Astrocyte (in vitro differentiated cells and primary cell): ENCODE results near the gene BRD4. TPM values are rescaled to one million over a fixed set of nuclear protein-coding genes. Genes with fewer than 3 reads are reported as not detected.

Source experiments
- DNase-seq: peaks from one replicate; pipeline ENCODE4 v3.0.0-alpha.2; 2010; ENCODE audit warnings: low read depth
- FAIRE-seq: peaks from 2 replicates; lab custom pipeline; 2011; peaks lifted over from hg19 to GRCh38; lab: Jason Lieb, UNC
- H2AFZ ChIP-seq: 2 replicates; pipeline ENCODE4 v1.6.0; 2012; ENCODE audit warnings: low read depth, low read length, inconsistent platforms
- H3K27ac ChIP-seq: 2 replicates; pipeline ENCODE4 v1.5.1; 2011; ENCODE audit warnings: low read depth, low read length, inconsistent platforms
- H3K27me3 ChIP-seq: 2 replicates; pipeline ENCODE4 v1.6.0; 2011; ENCODE audit warnings: low read length, inconsistent platforms; ENCODE audit not compliant: insufficient read depth
- H3K36me3 ChIP-seq: 2 replicates; pipeline ENCODE4 v1.5.1; 2011; ENCODE audit warnings: low read length, inconsistent platforms; ENCODE audit not compliant: insufficient read depth
- H3K4me1 ChIP-seq: 2 replicates; pipeline ENCODE4 v1.5.1; 2011; ENCODE audit warnings: low read length, inconsistent platforms; ENCODE audit not compliant: insufficient read depth
- H3K4me2 ChIP-seq: 2 replicates; pipeline ENCODE4 v1.6.0; 2012; ENCODE audit warnings: low read length, inconsistent platforms
- H3K4me3 ChIP-seq: 2 replicates; pipeline ENCODE4 v1.5.1; 2011; ENCODE audit warnings: low read depth, mild to moderate bottlenecking, low read length, inconsistent platforms; ENCODE audit not compliant: insufficient read depth
- H3K79me2 ChIP-seq: 2 replicates; pipeline ENCODE4 v1.6.0; 2012; ENCODE audit warnings: mild to moderate bottlenecking, low read length, inconsistent platforms; ENCODE audit not compliant: insufficient read depth
- H3K9ac ChIP-seq: 2 replicates; pipeline ENCODE4 v1.6.0; 2012; ENCODE audit warnings: mild to moderate bottlenecking, low read length, inconsistent platforms
- H3K9me3 ChIP-seq: 2 replicates; pipeline ENCODE4 v1.5.1; 2012; ENCODE audit warnings: low read depth, mild to moderate bottlenecking, low read length, inconsistent platforms; ENCODE audit not compliant: insufficient read depth
- H4K20me1 ChIP-seq: 2 replicates; pipeline ENCODE4 v1.6.0; 2012; ENCODE audit warnings: low read length, inconsistent platforms; ENCODE audit not compliant: insufficient read depth
- H3K27ac Mint-ChIP-seq: one replicate; pipeline ENCODE4 v1.8.0; 2021; ENCODE audit warnings: mild to moderate bottlenecking, mixed read lengths; ENCODE audit not compliant: unreplicated experiment
- H3K27me3 Mint-ChIP-seq: one replicate; pipeline ENCODE4 v1.8.0; 2021; ENCODE audit warnings: low read depth, mixed read lengths; ENCODE audit not compliant: unreplicated experiment
- H3K36me3 Mint-ChIP-seq: one replicate; pipeline ENCODE4 v1.8.0; 2021; ENCODE audit warnings: low read depth, mixed read lengths; ENCODE audit not compliant: unreplicated experiment
- H3K4me1 Mint-ChIP-seq: one replicate; pipeline ENCODE4 v1.8.0; 2021; ENCODE audit warnings: low read depth, mixed read lengths; ENCODE audit not compliant: unreplicated experiment
- H3K4me3 Mint-ChIP-seq: one replicate; pipeline ENCODE4 v1.8.0; 2021; ENCODE audit warnings: mild to moderate bottlenecking, moderate library complexity, mixed read lengths; ENCODE audit not compliant: unreplicated experiment
- H3K9me3 Mint-ChIP-seq: one replicate; pipeline ENCODE4 v1.8.0; 2021; ENCODE audit warnings: mild to moderate bottlenecking, mixed read lengths; ENCODE audit not compliant: unreplicated experiment
- CTCF ChIP-seq: IDR thresholded peaks from 2 replicates; pipeline ENCODE4 v1.5.1; 2011; ENCODE audit warnings: low read depth, mild to moderate bottlenecking, inconsistent platforms, low read length, moderate library complexity; ENCODE audit not compliant: insufficient read depth
- EZH2 ChIP-seq: IDR thresholded peaks from 2 replicates; pipeline ENCODE4 v1.6.1; 2012; ENCODE audit warnings: mild to moderate bottlenecking, low read length, inconsistent platforms; ENCODE audit not compliant: insufficient read depth
- total RNA-seq: library from RNA; stranded (reverse); gene quantifications from 2 replicates; pipeline ENCODE4 v1.2.1, GENCODE V29; 2021

BRD4 gene
- total RNA-seq, 1 donor from 2014 or later = 128 TPM

- Histone ChIP-seq H3K9me3 (no peaks in the 10 kb centered on the region), H3K27ac (no peak overlapping the region), H3K4me2 (no peak overlapping the region), H3K4me3 (no peak overlapping the region), H3K27me3 (no peaks in the 10 kb centered on the region), H3K9ac (no peak overlapping the region), H2AFZ (no peak overlapping the region), H3K36me3 (no peaks in the 10 kb centered on the region), H3K79me2 (no peaks in the 10 kb centered on the region), H3K4me1 (peaks cover 16% of the 10 kb centered on the region), H4K20me1 (peaks cover 1% of the 10 kb centered on the region)
- Mint-ChIP-seq H3K9me3 (no peaks in the 10 kb centered on the region), H3K4me3 (no peak overlapping the region), H3K36me3 (peaks cover 9% of the 10 kb centered on the region), H3K27ac (no peak overlapping the region), H3K4me1 (peaks cover 12% of the 10 kb centered on the region), H3K27me3 (peaks cover under 1% of the 10 kb centered on the region)
- no peak for TF ChIP-seq EZH2
- TF ChIP-seq CTCF = no peak
- FAIRE-seq (no peak), DNase-seq (no peak)
Measured at GRCh38 chr19:15225760-15226159, 106.6 kb downstream of the BRD4 start.

- no peaks in the 10 kb centered on the region for H4K20me1 ChIP-seq
- no peak for DNase-seq
- no peaks in the 10 kb centered on the region for H3K9me3 ChIP-seq
- no peak for TF ChIP-seq EZH2
- no peak for TF ChIP-seq CTCF
- no peaks in the 10 kb centered on the region for H3K9me3 Mint-ChIP-seq
- H3K27me3 ChIP-seq = no peaks in the 10 kb centered on the region
- H3K4me3 Mint-ChIP-seq = peak overlapping the region; percentile 87
- H3K36me3 ChIP-seq = no peaks in the 10 kb centered on the region
- peak overlapping the region; percentile 88 for H3K9ac ChIP-seq
- H3K4me3 ChIP-seq = peak overlapping the region; percentile 65
- H3K36me3 Mint-ChIP-seq = peaks cover 7% of the 10 kb centered on the region
- H2AFZ ChIP-seq = peak overlapping the region; percentile 81
- H3K27ac ChIP-seq = peak overlapping the region; percentile 75
- no peaks in the 10 kb centered on the region for H3K27me3 Mint-ChIP-seq
- peaks cover 16% of the 10 kb centered on the region for H3K4me1 ChIP-seq
- peaks cover 12% of the 10 kb centered on the region for H3K4me1 Mint-ChIP-seq
- FAIRE-seq = no peak
- no peaks in the 10 kb centered on the region for H3K79me2 ChIP-seq
- H3K27ac Mint-ChIP-seq = peak overlapping the region; percentile 97
- H3K4me2 ChIP-seq = peak overlapping the region; percentile 83
Measured at GRCh38 chr19:15223649-15224361, 108.5 kb downstream of the BRD4 start.
